Dendritic cell treated with granulocyte-macrophage colony-stimulating factor and Interleukin-4, amounts not matched to agents 40 ng/mL and 50 ng/mL, for 4 days (primary cell): ENCODE measurements around the gene CTPS2.

Experiments used
- H3K27ac Mint-ChIP-seq: one replicate; pipeline ENCODE4 v1.8.0; 2022; ENCODE audit warnings: mild to moderate bottlenecking, mixed read lengths
- H3K27me3 Mint-ChIP-seq: one replicate; pipeline ENCODE4 v1.8.0; 2022; ENCODE audit warnings: mild to moderate bottlenecking, mixed read lengths
- H3K36me3 Mint-ChIP-seq: one replicate; pipeline ENCODE4 v1.8.0; 2022; ENCODE audit warnings: low read depth, mixed read lengths
- H3K4me1 Mint-ChIP-seq: one replicate; pipeline ENCODE4 v1.8.0; 2022; ENCODE audit warnings: low read depth, mixed read lengths
- H3K4me3 Mint-ChIP-seq: one replicate; pipeline ENCODE4 v1.8.0; 2022; ENCODE audit warnings: mild to moderate bottlenecking, moderate library complexity, mixed read lengths
- H3K9me3 Mint-ChIP-seq: one replicate; pipeline ENCODE4 v1.8.0; 2022; ENCODE audit warnings: mixed read lengths
- intact Hi-C: fragments of 100-400 bp; cut with micrococcal nuclease; formaldehyde crosslinking; loops from one replicate; pipeline ENCODE4 v1.15.0; 2022

The CTPS2 gene

DNA sequence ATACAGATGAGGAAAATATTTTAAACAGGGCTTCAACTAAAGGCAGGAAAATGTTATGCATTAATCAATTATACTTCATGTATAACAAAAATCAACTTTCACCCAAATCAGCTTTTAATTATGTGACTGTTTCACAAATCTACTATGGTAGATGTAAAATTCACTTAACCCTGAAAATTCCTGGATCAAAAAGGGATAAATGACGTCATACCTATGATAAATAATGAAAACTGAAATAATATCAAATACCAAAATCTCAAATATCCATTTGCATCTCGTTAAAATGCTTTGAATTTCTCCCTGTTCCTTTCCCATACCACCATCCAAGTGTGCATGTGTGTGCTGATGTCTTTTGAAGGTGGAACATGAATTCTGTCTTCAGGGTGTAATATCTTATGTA lies 51.0 kb downstream of the CTPS2 start:
- intact Hi-C loops, result no loop called here
- Mint-ChIP-seq H3K4me1 (no peaks in the 10 kb centered on the region), H3K4me3 (no peak overlapping the region), H3K27ac (no peak overlapping the region), H3K36me3 (peaks cover 44% of the 10 kb centered on the region), H3K9me3 (no peaks in the 10 kb centered on the region), H3K27me3 (no peaks in the 10 kb centered on the region)

DNA sequence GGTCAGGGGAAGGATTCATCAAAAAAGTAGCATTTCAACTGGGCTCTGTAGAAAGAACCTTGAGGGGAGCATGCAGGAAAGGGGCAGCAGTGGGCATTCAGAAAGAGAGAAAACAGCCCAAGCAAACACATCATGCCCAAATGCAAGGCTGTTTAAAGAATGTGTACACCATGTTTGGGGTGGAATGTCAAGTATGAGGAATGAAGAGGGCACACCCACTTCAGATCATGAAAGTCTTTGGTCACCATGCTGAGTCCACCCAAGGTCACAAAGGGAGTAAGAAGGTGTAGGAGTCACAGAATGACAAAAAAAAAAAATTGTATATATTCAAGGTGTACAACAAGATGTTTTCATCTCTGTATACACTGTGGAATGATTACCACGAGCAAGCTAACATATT lies 53.1 kb downstream of the CTPS2 start:
- Mint-ChIP-seq H3K4me1 (no peaks in the 10 kb centered on the region), H3K9me3 (no peaks in the 10 kb centered on the region), H3K27me3 (no peaks in the 10 kb centered on the region), H3K27ac (no peak overlapping the region), H3K4me3 (no peak overlapping the region), H3K36me3 (peaks cover 25% of the 10 kb centered on the region)
- intact Hi-C loops, result no loop called here

DNA sequence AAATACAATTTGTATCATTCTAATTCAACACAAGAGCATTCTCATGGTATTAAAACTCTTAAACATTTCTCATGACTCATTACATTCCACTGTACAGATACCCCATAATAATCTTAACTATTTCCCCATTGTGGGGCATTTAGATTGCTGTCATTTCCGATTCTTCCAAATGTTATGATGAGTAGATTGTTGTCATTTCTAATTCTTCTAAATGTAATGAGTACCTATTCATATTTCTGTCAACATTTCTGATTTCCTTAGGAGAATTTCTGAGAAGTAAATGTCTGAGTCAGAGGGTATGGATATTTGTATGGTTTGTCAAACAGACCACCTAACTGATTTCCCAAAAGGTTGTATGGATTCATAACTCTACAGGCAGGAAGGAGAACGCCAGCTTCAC lies 54.2 kb downstream of the CTPS2 start:
- intact Hi-C loops, result no loop called here
- Mint-ChIP-seq H3K36me3 (peaks cover 14% of the 10 kb centered on the region), H3K9me3 (no peaks in the 10 kb centered on the region), H3K27ac (no peak overlapping the region), H3K4me3 (no peak overlapping the region), H3K4me1 (no peaks in the 10 kb centered on the region), H3K27me3 (no peaks in the 10 kb centered on the region)

DNA sequence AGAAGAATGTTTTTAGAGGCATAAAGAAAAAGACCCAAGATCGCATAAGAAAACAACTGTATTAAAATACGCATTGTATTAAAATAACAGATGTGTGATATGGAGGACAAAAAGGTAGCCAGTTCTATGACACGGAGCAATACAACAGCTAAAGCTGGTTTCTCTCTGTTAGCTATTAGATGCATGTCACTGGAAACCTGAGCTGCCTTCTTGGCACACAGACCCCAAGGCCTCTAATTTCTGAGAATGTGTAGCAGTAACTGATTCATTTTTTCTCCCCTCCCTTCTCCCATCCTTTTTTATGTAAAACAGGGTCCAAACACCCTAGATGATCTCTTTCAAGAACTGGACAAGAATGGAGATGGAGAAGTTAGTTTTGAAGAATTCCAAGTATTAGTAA lies 58.4 kb downstream of the CTPS2 start:
- Mint-ChIP-seq H3K4me3 (no peak overlapping the region), H3K27ac (no peak overlapping the region), H3K36me3 (peaks cover 9% of the 10 kb centered on the region), H3K27me3 (no peaks in the 10 kb centered on the region), H3K4me1 (no peaks in the 10 kb centered on the region), H3K9me3 (no peaks in the 10 kb centered on the region)
- intact Hi-C loops, result no loop called here

DNA sequence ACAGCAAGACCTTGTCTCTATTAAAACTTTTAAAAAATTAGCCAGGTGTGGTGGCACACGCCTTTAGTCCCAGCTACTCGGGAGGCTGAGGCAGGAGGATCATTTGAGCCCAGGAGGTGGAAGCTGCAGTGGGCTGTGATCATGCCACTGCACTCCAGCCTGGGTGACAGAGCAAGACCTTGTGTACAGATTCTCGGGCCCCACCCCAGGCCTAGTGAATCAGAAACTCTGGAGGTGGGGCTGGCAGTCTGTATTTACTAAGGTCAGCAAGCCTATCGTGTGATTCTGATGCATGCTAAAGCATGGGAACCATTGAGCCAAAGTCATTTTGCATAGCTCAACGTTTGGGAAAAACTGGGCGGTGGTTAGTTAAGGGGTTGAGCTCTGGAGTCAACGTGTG lies 59.0 kb downstream of the CTPS2 start:
- Mint-ChIP-seq H3K36me3 (peaks cover 6% of the 10 kb centered on the region), H3K9me3 (no peaks in the 10 kb centered on the region), H3K4me3 (no peak overlapping the region), H3K27ac (no peak overlapping the region), H3K4me1 (no peaks in the 10 kb centered on the region), H3K27me3 (no peaks in the 10 kb centered on the region)
- intact Hi-C loops, result no loop called here

- Mint-ChIP-seq H3K27ac (no peak overlapping the region), H3K36me3 (peaks cover 5% of the 10 kb centered on the region), H3K27me3 (no peaks in the 10 kb centered on the region), H3K4me3 (no peak overlapping the region), H3K4me1 (no peaks in the 10 kb centered on the region), H3K9me3 (no peaks in the 10 kb centered on the region)
- intact Hi-C loops, result no loop called here
These were observed 61.0 kb downstream of the CTPS2 start for GRCh38 chrX:16651391-16652024.

GRCh38 chrX:16649858-16650257 lies 62.6 kb downstream of the CTPS2 start, which contains the start of gene S100G:
Gene S100G (plus strand): TSS chrX:16650158. CDS start chrX:16651007, 849 bp downstream.
- intact Hi-C loops, result no loop called here
- H3K27me3 Mint-ChIP-seq, result no peaks in the 10 kb centered on the region
- H3K9me3 Mint-ChIP-seq, result no peaks in the 10 kb centered on the region
- H3K4me1 Mint-ChIP-seq, result no peaks in the 10 kb centered on the region
- H3K4me3 Mint-ChIP-seq, result no peak within 1 kb of the TSS
- H3K27ac Mint-ChIP-seq, result no peak within 1 kb of the TSS
- peaks cover 5% of the 10 kb centered on the region for H3K36me3 Mint-ChIP-seq

DNA sequence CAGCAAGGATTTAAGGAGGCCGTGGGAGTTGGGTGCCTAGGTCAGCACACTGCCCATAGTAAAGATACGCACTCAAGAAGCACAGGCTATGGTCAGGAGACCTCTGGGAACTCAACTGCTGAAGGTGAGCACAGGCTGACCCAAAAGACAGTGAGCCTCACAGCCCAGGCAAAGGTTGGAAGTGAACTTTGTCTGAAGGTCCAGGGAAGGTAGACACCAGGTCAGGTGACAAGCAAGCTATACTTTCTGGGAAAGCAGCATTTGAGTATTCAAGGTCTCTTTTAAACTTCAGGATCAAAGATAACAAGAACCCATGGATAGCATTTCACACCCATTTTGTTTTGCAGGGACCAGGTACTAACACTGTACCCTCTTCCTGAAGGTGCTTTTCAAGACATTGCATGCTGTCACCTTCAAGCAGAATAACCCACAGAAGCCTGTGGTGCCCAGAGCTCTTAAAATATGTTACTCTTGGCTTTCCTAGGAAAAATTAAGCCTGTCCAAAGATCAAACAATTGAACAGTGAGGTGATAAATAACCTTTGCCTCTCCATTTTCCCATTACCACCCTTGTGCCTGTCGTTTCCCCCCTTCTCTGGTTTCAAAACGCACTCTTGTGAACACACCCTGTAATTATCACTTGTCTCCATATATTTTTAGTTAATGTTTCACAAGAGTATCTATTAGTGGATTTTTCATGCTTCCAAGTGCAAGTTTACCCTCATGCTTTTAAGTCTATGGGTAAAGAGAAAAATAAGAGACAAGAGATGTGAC lies 65.9 kb downstream of the CTPS2 start:
- Mint-ChIP-seq H3K4me3 (no peak overlapping the region), H3K36me3 (peaks cover 5% of the 10 kb centered on the region), H3K27ac (no peak overlapping the region), H3K9me3 (no peaks in the 10 kb centered on the region), H3K4me1 (peaks cover 6% of the 10 kb centered on the region), H3K27me3 (no peaks in the 10 kb centered on the region)
- intact Hi-C loops, result no loop called here

DNA sequence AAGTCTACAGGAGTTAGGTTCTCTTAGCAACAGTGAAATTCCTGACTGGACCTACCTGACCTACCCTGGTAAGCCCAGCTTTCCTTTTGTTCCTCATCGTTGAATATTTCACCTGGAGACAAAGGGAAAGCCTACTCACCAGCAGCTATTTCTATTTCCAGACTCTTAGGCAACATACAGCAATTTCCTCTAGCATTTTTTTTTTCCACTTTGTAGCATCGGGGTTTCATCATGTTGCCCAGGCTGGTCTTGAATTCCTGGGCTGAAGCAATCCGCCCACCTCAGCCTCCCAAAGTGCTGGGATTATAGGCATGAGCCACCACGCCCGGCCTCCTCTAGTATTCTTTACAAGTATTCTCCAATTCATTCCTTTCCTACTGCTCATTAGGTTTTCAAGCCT lies 69.3 kb downstream of the CTPS2 start:
- H3K4me3 Mint-ChIP-seq, result no peak overlapping the region
- intact Hi-C loops, result no loop called here
- H3K9me3 Mint-ChIP-seq, result no peaks in the 10 kb centered on the region
- peaks cover 16% of the 10 kb centered on the region for H3K36me3 Mint-ChIP-seq
- H3K27me3 Mint-ChIP-seq, result no peaks in the 10 kb centered on the region
- no peak overlapping the region for H3K27ac Mint-ChIP-seq
- peaks cover 6% of the 10 kb centered on the region for H3K4me1 Mint-ChIP-seq

- Mint-ChIP-seq H3K4me3 (no peak overlapping the region), H3K4me1 (peaks cover 6% of the 10 kb centered on the region), H3K27ac (no peak overlapping the region), H3K36me3 (peaks cover 19% of the 10 kb centered on the region), H3K27me3 (no peaks in the 10 kb centered on the region), H3K9me3 (no peaks in the 10 kb centered on the region)
- intact Hi-C loops, result no loop called here
These were observed 71.6 kb downstream of the CTPS2 start for GRCh38 chrX:16640823-16641222.

- H3K4me1 Mint-ChIP-seq, result peaks cover 6% of the 10 kb centered on the region
- no peak overlapping the region for H3K27ac Mint-ChIP-seq
- no peak overlapping the region for H3K4me3 Mint-ChIP-seq
- H3K36me3 Mint-ChIP-seq, result peaks cover 19% of the 10 kb centered on the region
- intact Hi-C loops, result no loop called here
- H3K9me3 Mint-ChIP-seq, result no peaks in the 10 kb centered on the region
- no peaks in the 10 kb centered on the region for H3K27me3 Mint-ChIP-seq
These were observed 72.5 kb downstream of the CTPS2 start for GRCh38 chrX:16639966-16640365.

DNA sequence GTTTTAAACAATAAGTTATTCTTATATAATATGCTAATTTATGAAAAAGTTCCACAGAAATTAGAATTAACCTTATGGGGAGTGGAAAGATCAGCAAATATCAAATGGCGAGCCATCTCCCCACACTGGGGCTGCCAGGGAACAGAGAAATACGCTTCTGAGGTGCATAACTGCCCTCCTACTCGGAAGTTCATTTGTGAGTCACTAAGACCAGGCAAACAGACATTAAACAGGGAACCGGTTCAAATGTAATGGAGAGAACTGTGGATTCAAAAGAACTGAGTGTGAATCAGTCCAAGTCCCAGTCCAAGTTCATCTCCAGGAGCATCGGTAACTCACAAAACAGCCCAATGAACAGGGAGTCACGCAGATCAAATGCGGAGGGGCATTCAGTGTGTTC lies 73.9 kb downstream of the CTPS2 start:
- Mint-ChIP-seq H3K4me1 (peaks cover 2% of the 10 kb centered on the region), H3K4me3 (no peak overlapping the region), H3K27ac (no peak overlapping the region), H3K9me3 (no peaks in the 10 kb centered on the region), H3K36me3 (peaks cover 19% of the 10 kb centered on the region), H3K27me3 (no peaks in the 10 kb centered on the region)
- intact Hi-C loops, result no loop called here

DNA sequence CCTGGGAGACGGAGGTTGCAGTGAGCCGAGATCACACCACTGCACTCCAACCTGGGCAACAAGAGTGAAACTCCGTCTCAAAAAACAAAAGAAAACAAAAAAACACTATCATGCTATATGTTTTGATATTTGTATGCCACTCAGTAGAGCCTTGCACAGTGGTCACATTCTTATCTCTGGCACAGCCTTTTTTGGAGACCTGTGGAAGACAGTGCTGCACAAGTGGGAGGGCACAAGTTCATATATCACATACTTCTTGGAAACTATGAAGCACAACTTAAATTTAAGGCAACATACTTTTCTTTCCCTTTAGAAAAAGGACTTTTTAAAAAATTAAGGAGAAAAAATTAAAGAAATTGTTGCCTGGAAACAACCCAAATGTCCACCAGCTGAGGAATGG lies 76.9 kb downstream of the CTPS2 start:
- Mint-ChIP-seq H3K4me3 (no peak overlapping the region), H3K4me1 (no peaks in the 10 kb centered on the region), H3K9me3 (no peaks in the 10 kb centered on the region), H3K27me3 (no peaks in the 10 kb centered on the region), H3K27ac (no peak overlapping the region), H3K36me3 (peaks cover 26% of the 10 kb centered on the region)
- intact Hi-C loops, result no loop called here

DNA sequence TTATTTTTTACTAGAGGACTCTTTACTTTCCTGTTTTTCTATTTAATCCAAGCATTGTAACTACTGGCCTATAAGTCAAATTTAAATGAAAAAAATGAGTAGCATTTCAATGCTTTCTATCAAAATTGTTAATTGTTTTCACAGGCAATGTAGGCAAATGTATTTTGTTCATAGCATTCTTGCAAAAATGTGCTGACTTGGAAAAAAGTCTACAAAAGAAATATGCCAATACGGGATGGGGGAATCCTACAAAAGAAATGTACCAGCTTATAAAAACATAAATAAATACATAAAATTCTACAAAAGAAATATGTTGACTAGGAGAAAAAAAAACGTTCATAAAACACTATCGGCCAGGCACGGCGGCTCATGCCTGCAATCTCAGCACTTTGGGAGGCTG lies 77.4 kb downstream of the CTPS2 start:
- Mint-ChIP-seq H3K36me3 (peaks cover 27% of the 10 kb centered on the region), H3K4me3 (no peak overlapping the region), H3K27me3 (no peaks in the 10 kb centered on the region), H3K27ac (no peak overlapping the region), H3K9me3 (no peaks in the 10 kb centered on the region), H3K4me1 (no peaks in the 10 kb centered on the region)
- intact Hi-C loops, result no loop called here

DNA sequence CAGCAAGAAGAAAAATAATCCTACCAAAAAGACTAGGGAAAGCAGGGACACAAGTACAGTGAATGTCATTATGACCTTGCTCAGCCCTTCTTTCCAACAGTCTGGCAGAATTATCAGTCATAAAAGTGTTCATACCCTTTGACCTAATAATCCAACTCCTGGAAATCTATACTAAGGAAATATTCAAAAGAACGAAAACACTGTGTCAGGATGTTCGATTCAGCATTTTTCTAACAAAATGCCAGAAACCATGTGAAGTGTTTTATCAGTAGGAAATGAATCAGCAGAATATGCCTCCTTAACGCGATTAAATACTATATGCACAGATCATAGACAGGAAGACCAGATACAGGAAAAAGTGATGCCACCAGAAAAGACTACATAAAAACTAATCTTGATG lies 78.7 kb downstream of the CTPS2 start:
- no peaks in the 10 kb centered on the region for H3K9me3 Mint-ChIP-seq
- H3K27ac Mint-ChIP-seq, result no peak overlapping the region
- no peaks in the 10 kb centered on the region for H3K4me1 Mint-ChIP-seq
- no peak overlapping the region for H3K4me3 Mint-ChIP-seq
- H3K36me3 Mint-ChIP-seq, result peaks cover 27% of the 10 kb centered on the region
- intact Hi-C loops, result no loop called here
- H3K27me3 Mint-ChIP-seq, result no peaks in the 10 kb centered on the region
